Endothelial cell of umbilical vein (primary cell): Measurements from ENCODE around the gene ZNF678. TPM values are rescaled to one million over a fixed set of nuclear protein-coding genes. Genes with fewer than 3 reads are reported as not detected.
"Not testable (repeated sequence)": the region's sequence is repeated elsewhere in the genome, so short reads cannot be mapped to it uniquely, and the experiment has no call there.

Experiments used
- BruUV-seq: library from RNA; stranded (reverse); fragments of 400-500 nt; replicated peaks from 2 replicates; lab custom pipeline; 2021; lab: Mats Ljungman, UMichigan
- CTCF ChIA-PET: fragments of 300-600, 350-600 bp; sonication (Branson Sonifier 250); formaldehyde crosslinking; loops from one replicate; lab custom pipeline; 2021; ENCODE audit warnings: antibody characterized with exemption, inconsistent platforms; lab: Charles Lee
- POLR2A ChIA-PET: fragments of 300-600, 350-600 bp; sonication (Branson Sonifier 250); formaldehyde crosslinking; loops from one replicate; lab custom pipeline; 2021; ENCODE audit warnings: antibody characterized with exemption, inconsistent platforms; lab: Charles Lee
- DNase-seq: peaks from one replicate; pipeline ENCODE4 v3.0.0-alpha.2; 2011; ENCODE audit warnings: low read depth, low spot score
- FAIRE-seq: peaks from 2 replicates; lab custom pipeline; 2011; peaks lifted over from hg19 to GRCh38; lab: Jason Lieb, UNC
- H2AFZ ChIP-seq: 2 replicates; pipeline ENCODE4 v1.6.0; 2012; ENCODE audit warnings: low read depth, low read length, control low read depth, inconsistent platforms
- H3K27ac ChIP-seq: 2 replicates; pipeline ENCODE4 v1.5.1; 2011; ENCODE audit warnings: low read depth, mild to moderate bottlenecking, control low read depth, low read length, moderate library complexity; ENCODE audit not compliant: insufficient read depth
- H3K27me3 ChIP-seq, 2 experiments: 2 replicates each; pipeline versions ENCODE4 v1.6.0 to v1.6.1; 2011; ENCODE audit warnings: low read length in 2 of 2, mixed read lengths in 1 of 2; ENCODE audit not compliant: control insufficient read depth in 2 of 2, insufficient read depth in 2 of 2
- H3K36me3 ChIP-seq, 2 experiments: 2 replicates in 1 of 2; 3 replicates in 1 of 2; pipeline ENCODE4 v1.5.1; 2011; ENCODE audit warnings: low read length in 2 of 2, mild to moderate bottlenecking in 1 of 2, moderate library complexity in 1 of 2; ENCODE audit not compliant: control insufficient read depth in 2 of 2, insufficient read depth in 2 of 2; ENCODE audit errors: extremely low read depth in 1 of 2
- H3K4me1 ChIP-seq: 3 replicates; pipeline ENCODE4 v1.5.1; 2011; ENCODE audit warnings: mild to moderate bottlenecking, low read length; ENCODE audit not compliant: control insufficient read depth, insufficient read depth; ENCODE audit errors: extremely low read depth
- H3K4me2 ChIP-seq: 2 replicates; pipeline ENCODE4 v1.6.1; 2011; ENCODE audit warnings: low read length, control low read depth, mixed read lengths; ENCODE audit not compliant: insufficient read depth
- H3K4me3 ChIP-seq, 3 experiments: fragments of 200-600 bp in 1 of 3; sonication (generic), shearing (Covaris generic) in 1 of 3; replicated peaks in 1 of 3; 2 replicates each; pipeline ENCODE4 v1.5.1; 2011 to 2016; ENCODE audit warnings: control low read depth in 3 of 3, low read length in 3 of 3, mild to moderate bottlenecking in 2 of 3, inconsistent platforms in 1 of 3, low read depth in 1 of 3, moderate library complexity in 1 of 3; ENCODE audit not compliant: insufficient read depth in 1 of 3
- H3K79me2 ChIP-seq: 2 replicates; pipeline ENCODE4 v1.6.0; 2012; ENCODE audit warnings: low read length, inconsistent platforms; ENCODE audit not compliant: control insufficient read depth, insufficient read depth
- H3K9ac ChIP-seq: replicated peaks from 2 replicates; pipeline ENCODE3; 2011; ENCODE audit warnings: low read length, control low read depth; ENCODE audit not compliant: insufficient read depth; ENCODE audit errors: extremely low read depth
- H3K9me1 ChIP-seq: replicated peaks from 3 replicates; pipeline ENCODE4 v1.6.0; 2011; ENCODE audit warnings: mild to moderate bottlenecking, low read length; ENCODE audit not compliant: control insufficient read depth, insufficient read depth; ENCODE audit errors: extremely low read depth
- H3K9me3 ChIP-seq: replicated peaks from 2 replicates; pipeline ENCODE4 v1.5.1; 2012; ENCODE audit warnings: low read length, inconsistent platforms; ENCODE audit not compliant: control insufficient read depth, insufficient read depth
- H4K20me1 ChIP-seq: replicated peaks from 2 replicates; pipeline ENCODE3; 2011; ENCODE audit warnings: mild to moderate bottlenecking, low read length; ENCODE audit not compliant: control insufficient read depth, insufficient read depth; ENCODE audit errors: extremely low read depth
- CTCF ChIP-seq, 2 donors: IDR thresholded peaks; 1 replicate in 1 of 2; 2 replicates in 1 of 2; pipeline ENCODE4 v1.5.1; 2011; ENCODE audit warnings: low read length in 2 of 2, mild to moderate bottlenecking in 2 of 2, moderate library complexity in 2 of 2, control low read depth in 1 of 2, inconsistent platforms in 1 of 2, low read depth in 1 of 2; ENCODE audit not compliant: insufficient read depth in 1 of 2; ENCODE audit errors: extremely low read depth in 1 of 2
- EZH2 ChIP-seq: IDR thresholded peaks from 2 replicates; pipeline ENCODE4 v1.6.1; 2012; ENCODE audit warnings: borderline replicate concordance, low read depth, mild to moderate bottlenecking, moderate library complexity, low read length, inconsistent platforms; ENCODE audit not compliant: severe bottlenecking
- FOS ChIP-seq: IDR thresholded peaks from 2 replicates; pipeline ENCODE4 v1.6.1; 2011; ENCODE audit warnings: mild to moderate bottlenecking, low read length, moderate library complexity, borderline replicate concordance; ENCODE audit not compliant: insufficient read depth
- GATA2 ChIP-seq: IDR thresholded peaks from 2 replicates; pipeline ENCODE4 v1.7.0; 2011; ENCODE audit warnings: low read depth, mild to moderate bottlenecking, moderate library complexity, mixed read lengths, low read length; ENCODE audit not compliant: insufficient read length, insufficient read depth
- JUN ChIP-seq: IDR thresholded peaks from 2 replicates; pipeline ENCODE4 v1.6.1; 2011; ENCODE audit warnings: borderline replicate concordance, low read depth; ENCODE audit not compliant: insufficient read length, insufficient read depth
- MAX ChIP-seq: IDR thresholded peaks from 2 replicates; pipeline ENCODE4 v1.6.1; 2011; ENCODE audit not compliant: insufficient read depth, insufficient read length
- MYC ChIP-seq: IDR thresholded peaks from one replicate; pipeline ENCODE4 v1.6.1; 2011; ENCODE audit warnings: mild to moderate bottlenecking, low read depth, low read length
- POLR2A ChIP-seq: IDR thresholded peaks from 2 replicates; pipeline ENCODE4 v1.6.1; 2012; ENCODE audit warnings: low read depth, mild to moderate bottlenecking, control low read depth, low read length
- POLR2AphosphoS5 ChIP-seq: IDR thresholded peaks from 2 replicates; pipeline ENCODE4 v1.6.1; 2012; ENCODE audit warnings: low read depth, mild to moderate bottlenecking, control low read depth, low read length, moderate library complexity; ENCODE audit not compliant: insufficient read depth
- dilution Hi-C: fragments of 300-500 bp; cut with MboI; formaldehyde crosslinking; loops from one replicate; pipeline ENCODE4 v1.15.0; 2019; ENCODE audit warnings: low sequenced_read_pairs; ENCODE audit not compliant: extremely low pct_ligation_motif_present
- intact Hi-C: fragments of 100-400 bp; cut with micrococcal nuclease; formaldehyde crosslinking; loops from one replicate; pipeline ENCODE4 v1.10.0; 2022
- polyA plus RNA-seq, 4 experiments: library from polyadenylated mRNA; depleted of rRNA in 3 of 4; stranded (reverse) in 3 of 4; unstranded in 1 of 4; fragments of >200 nt; gene quantifications; 2 replicates each; pipeline versions ENCODE4 v1.2.1 to v1.2.3, GENCODE V29; 2011 to 2012; ENCODE audit warnings: missing spikeins in 1 of 4
- total RNA-seq: library from RNA; stranded (reverse); gene quantifications from 2 replicates; pipeline ENCODE4 v1.2.3, GENCODE V29; 2021

Gene ZNF678
- total and polyA plus RNA-seq, 2 donors (not counting 3 experiments of a cell fraction or from before 2014, with no cell fraction given), result 2.1 to 7.7 TPM

- H3K9ac ChIP-seq, H3K27ac ChIP-seq, H3K4me3 ChIP-seq, H3K27me3 ChIP-seq, CTCF ChIA-PET, H3K9me1 ChIP-seq, H4K20me1 ChIP-seq, FAIRE-seq, H2AFZ ChIP-seq, H3K4me2 ChIP-seq, H3K9me3 ChIP-seq, intact Hi-C loops, BruUV-seq, H3K4me1 ChIP-seq, DNase-seq, POLR2A ChIA-PET, dilution Hi-C loops, H3K36me3 ChIP-seq: not testable (repeated sequence)
- peaks cover 14% of the 10 kb centered on the region for H3K79me2 ChIP-seq
Measured at GRCh38 chr1:227596222-227596621, 32.9 kb downstream of the ZNF678 start.

GRCh38 chr1:227603327-227603726, 40.0 kb downstream of the ZNF678 start:
- no peak overlapping the region for H3K4me2 ChIP-seq
- peaks cover 4% of the 10 kb centered on the region for H4K20me1 ChIP-seq
- no peak for FAIRE-seq
- H3K27me3 ChIP-seq, result no peaks in the 10 kb centered on the region
- H3K36me3 ChIP-seq, result no peaks in the 10 kb centered on the region
- ChIA-PET POLR2A (no interaction called here), CTCF (interaction anchor here (1.1 to 1.6 kb wide), 2 partner anchors 30 to 61 kb away, joined by 3 read pairs; no protein-coding TSS in a partner anchor)
- intact Hi-C loops, result no loop called here
- no peak overlapping the region for H3K27ac ChIP-seq
- no peak for TF ChIP-seq GATA2
- TF ChIP-seq JUN, result no peak
- TF ChIP-seq POLR2AphosphoS5, result no peak
- TF ChIP-seq FOS, result no peak
- no peak for TF ChIP-seq MAX
- no peak for TF ChIP-seq POLR2A
- no peak for TF ChIP-seq MYC
- no peak for TF ChIP-seq CTCF (IDR thresholded peaks at IDR 0.05; ENCODE audit: extremely low read depth in 1 of 2, insufficient read depth in 1 of 2, low read depth in 1 of 2, low read length in 2 of 2)
- TF ChIP-seq EZH2, result no peak
- H3K79me2 ChIP-seq, result peaks cover 12% of the 10 kb centered on the region
- no peaks in the 10 kb centered on the region for H3K9me1 ChIP-seq
- DNase-seq, result no peak
- H3K4me1 ChIP-seq, result no peaks in the 10 kb centered on the region
- H3K4me3 ChIP-seq, result no peak overlapping the region
- H2AFZ ChIP-seq, result no peak overlapping the region
- no peaks in the 10 kb centered on the region for H3K9me3 ChIP-seq
- no peak overlapping the region for H3K9ac ChIP-seq
- BruUV-seq, result no TSS peak
- dilution Hi-C loops, result no loop called here
